ENCODE data around the gene RBM42.

- TF ChIP-seq CTCF (conservative IDR thresholded peaks at IDR 0.05; ENCODE audit: low read depth, low read length) (no peak), EZH2 (IDR thresholded peaks at IDR 0.05; ENCODE audit: low read length, unreplicated experiment) (no peak), EZH2phosphoT487 (IDR thresholded peaks at IDR 0.05; ENCODE audit: borderline replicate concordance, low read length) (no peak)
Measured at GRCh38 chr19:35601971-35602370, 26.9 kb upstream of the RBM42 start.
